Ascending aorta (tissue), 2 donors: ENCODE measurements around the gene SYNPO. TPM values are rescaled to one million over a fixed set of nuclear protein-coding genes. Genes with fewer than 3 reads are reported as not detected.
A peak's percentile ranks its signal among the peaks of the same experiment; 100 is the strongest.

Experiments
- DNase-seq, 2 donors: peaks; one replicate each; pipeline ENCODE4 v3.0.0-alpha.2; 2019; ENCODE audit warnings: low spot score in 2 of 2
- H3K27ac ChIP-seq, 2 donors: fragments of 200-600 bp; sonication (generic); one replicate each; pipeline ENCODE4 v1.5.1; 2016 to 2017; ENCODE audit warnings: mild to moderate bottlenecking in 1 of 2
- H3K27me3 ChIP-seq: fragments of 200-600 bp; sonication (generic); one replicate; pipeline ENCODE4 v1.5.1; 2017
- H3K36me3 ChIP-seq, 2 donors: fragments of 200-600 bp; sonication (generic); one replicate each; pipeline ENCODE4 v1.5.1; 2016
- H3K4me1 ChIP-seq, 2 donors: fragments of 200-600 bp; sonication (generic); one replicate each; pipeline ENCODE4 v1.5.1; 2016 to 2017; ENCODE audit warnings: mild to moderate bottlenecking in 1 of 2
- H3K4me3 ChIP-seq, 2 donors: fragments of 200-600 bp; sonication (generic); one replicate each; pipeline ENCODE4 v1.5.1; 2016 to 2017; ENCODE audit warnings: mild to moderate bottlenecking in 1 of 2
- H3K9me3 ChIP-seq, 2 donors: fragments of 200-600 bp; sonication (generic); one replicate each; pipeline ENCODE4 v1.5.1; 2016
- intact Hi-C: fragments of 100-400 bp; cut with DNase I; formaldehyde crosslinking; loops from one replicate; pipeline ENCODE4 v1.15.1; 2023
- total RNA-seq: library from RNA; depleted of rRNA; stranded (reverse); fragments of >200 nt; gene quantifications from one replicate; pipeline ENCODE4 v1.1.0, GENCODE V29; 2016
- TF ChIP-seq, protein P1 (sequence below), 3 experiments: fragments of 200-600 bp in 2 of 3; fragments of 450-650 bp in 1 of 3; sonication (generic) in 2 of 3; IDR thresholded peaks; one replicate each; pipeline ENCODE4 v1.5.1; 2016 to 2019; ENCODE audit warnings: antibody characterized with exemption in 3 of 3, mild to moderate bottlenecking in 1 of 3, moderate library complexity in 1 of 3

Gene SYNPO
- total RNA-seq, 1 donor from 2014 or later: 128 TPM

- no peak for DNase-seq
- intact Hi-C loops: loop anchor here (5.0 kb wide), 1 partner anchor 37 kb away; no protein-coding TSS in a partner anchor
- H3K9me3 ChIP-seq: no peaks in the 10 kb centered on the region
- no peaks in the 10 kb centered on the region for H3K27me3 ChIP-seq
- H3K4me1 ChIP-seq: peaks cover 60 to 88% of the 10 kb centered on the region in 2 donors
- TF ChIP-seq, protein P1, sequence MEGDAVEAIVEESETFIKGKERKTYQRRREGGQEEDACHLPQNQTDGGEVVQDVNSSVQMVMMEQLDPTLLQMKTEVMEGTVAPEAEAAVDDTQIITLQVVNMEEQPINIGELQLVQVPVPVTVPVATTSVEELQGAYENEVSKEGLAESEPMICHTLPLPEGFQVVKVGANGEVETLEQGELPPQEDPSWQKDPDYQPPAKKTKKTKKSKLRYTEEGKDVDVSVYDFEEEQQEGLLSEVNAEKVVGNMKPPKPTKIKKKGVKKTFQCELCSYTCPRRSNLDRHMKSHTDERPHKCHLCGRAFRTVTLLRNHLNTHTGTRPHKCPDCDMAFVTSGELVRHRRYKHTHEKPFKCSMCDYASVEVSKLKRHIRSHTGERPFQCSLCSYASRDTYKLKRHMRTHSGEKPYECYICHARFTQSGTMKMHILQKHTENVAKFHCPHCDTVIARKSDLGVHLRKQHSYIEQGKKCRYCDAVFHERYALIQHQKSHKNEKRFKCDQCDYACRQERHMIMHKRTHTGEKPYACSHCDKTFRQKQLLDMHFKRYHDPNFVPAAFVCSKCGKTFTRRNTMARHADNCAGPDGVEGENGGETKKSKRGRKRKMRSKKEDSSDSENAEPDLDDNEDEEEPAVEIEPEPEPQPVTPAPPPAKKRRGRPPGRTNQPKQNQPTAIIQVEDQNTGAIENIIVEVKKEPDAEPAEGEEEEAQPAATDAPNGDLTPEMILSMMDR (IDR thresholded peaks at IDR 0.05): no peak
- H3K36me3 ChIP-seq: peaks cover 0 to 3% of the 10 kb centered on the region in 2 donors
- peak overlapping the region; percentile 95 to 96 for H3K27ac ChIP-seq
- H3K4me3 ChIP-seq: peak overlapping the region; percentile 1 to 32
These were observed 709 bp upstream of the SYNPO start for GRCh38 chr5:150639751-150640150.

GRCh38 chr5:150641006-150641570 lies 628 bp downstream of the SYNPO start:
- intact Hi-C loops: loop anchor here (5.0 kb wide), 1 partner anchor 39 kb away; no protein-coding TSS in a partner anchor
- no peaks in the 10 kb centered on the region for H3K9me3 ChIP-seq
- DNase-seq: peak in 1 of 2 donors; percentile 92
- H3K27ac ChIP-seq: peak overlapping the region; percentile 95 to 96
- H3K4me1 ChIP-seq: peaks cover 63 to 92% of the 10 kb centered on the region in 2 donors
- TF ChIP-seq, protein P1 (IDR thresholded peaks at IDR 0.05): no peak
- H3K36me3 ChIP-seq: no peaks in the 10 kb centered on the region
- H3K4me3 ChIP-seq: peak overlapping the region; percentile 42 to 48
- no peaks in the 10 kb centered on the region for H3K27me3 ChIP-seq

GRCh38 chr5:150641824-150642566 lies 1.5 kb downstream of the SYNPO start:
- intact Hi-C loops: loop anchor here (5.0 kb wide), 1 partner anchor 40 kb away; no protein-coding TSS in a partner anchor
- Histone ChIP-seq H3K27ac (peak overlapping the region; percentile 95 to 96), H3K9me3 (no peaks in the 10 kb centered on the region), H3K4me1 (peaks cover 58 to 87% of the 10 kb centered on the region in 2 donors), H3K27me3 (no peaks in the 10 kb centered on the region), H3K36me3 (no peaks in the 10 kb centered on the region), H3K4me3 (peak overlapping the region; percentile 42 to 48)
- TF ChIP-seq, protein P1 (IDR thresholded peaks at IDR 0.05): no peak
- no peak for DNase-seq

GRCh38 chr5:150642567-150642927 lies 2.1 kb downstream of the SYNPO start:
- Histone ChIP-seq H3K27me3 (no peaks in the 10 kb centered on the region), H3K4me3 (peak overlapping the region; percentile 42 to 48), H3K27ac (peak overlapping the region; percentile 95 to 96), H3K9me3 (no peaks in the 10 kb centered on the region), H3K36me3 (no peaks in the 10 kb centered on the region), H3K4me1 (peaks cover 57 to 88% of the 10 kb centered on the region in 2 donors)
- TF ChIP-seq, protein P1 (IDR thresholded peaks at IDR 0.05): no peak
- DNase-seq: peak in 1 of 2 donors; percentile 93
- intact Hi-C loops: loop anchor here (5.0 kb wide), 1 partner anchor 40 kb away; no protein-coding TSS in a partner anchor

DNA sequence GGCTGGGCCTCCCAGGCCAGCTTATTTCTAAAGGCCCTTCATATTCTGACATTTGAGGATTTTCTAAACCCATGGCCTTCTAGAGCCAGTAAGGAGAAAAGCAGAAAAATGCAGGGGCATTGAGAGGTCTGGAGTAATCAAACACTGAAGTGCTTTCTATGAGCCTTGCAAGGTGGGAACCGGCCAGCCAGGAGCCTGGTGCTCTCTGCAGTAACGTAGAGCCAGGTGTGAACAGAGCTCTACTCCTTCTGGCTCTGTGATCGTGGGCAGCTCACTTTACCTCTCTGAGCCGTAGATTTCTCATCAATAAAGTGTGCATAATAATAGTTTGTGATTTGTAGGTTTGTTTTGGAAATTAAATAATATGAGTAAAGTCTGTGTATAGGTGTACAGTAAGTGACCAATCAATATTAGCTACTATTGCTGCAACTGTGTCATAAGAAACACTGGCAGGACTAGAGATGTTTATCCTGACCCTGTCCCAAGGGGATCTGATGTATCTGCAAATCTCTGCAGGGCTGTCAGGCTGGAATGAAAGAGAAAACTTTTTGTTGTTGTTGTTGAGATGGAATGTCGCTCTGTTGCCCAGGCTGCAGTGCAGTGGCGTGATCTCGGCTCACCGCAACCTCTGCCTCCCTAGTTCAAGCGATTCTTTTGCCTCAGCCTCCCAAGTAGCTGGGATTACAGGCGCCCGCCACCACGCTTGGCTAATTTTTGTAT lies 2.7 kb downstream of the SYNPO start:
- H3K4me3 ChIP-seq: peak overlapping the region; percentile 42 to 48
- DNase-seq: no peak
- peaks cover 54 to 88% of the 10 kb centered on the region in 2 donors for H3K4me1 ChIP-seq
- TF ChIP-seq, protein P1 (IDR thresholded peaks at IDR 0.05): no peak
- intact Hi-C loops: loop anchor here (5.0 kb wide), 1 partner anchor 41 kb away; no protein-coding TSS in a partner anchor
- H3K36me3 ChIP-seq: peaks cover 2% of the 10 kb centered on the region in 2 donors
- H3K9me3 ChIP-seq: no peaks in the 10 kb centered on the region
- H3K27me3 ChIP-seq: no peaks in the 10 kb centered on the region
- H3K27ac ChIP-seq: peak overlapping the region; percentile 95 to 96
